Activated T-cell treated with anti-CD3 and anti-CD28 coated beads, Interleukin-2, amount 50 U/mL, for 72 hours (primary cell): ENCODE data around the gene ESYT2. TPM values are rescaled to one million over a fixed set of nuclear protein-coding genes. Genes with fewer than 3 reads are reported as not detected.
A peak's percentile ranks its signal among the peaks of the same experiment; 100 is the strongest.

Experiments
- ATAC-seq, 2 donors: fragments of 150-1000 bp; cut with Tn5 transposase; replicated peaks in 1 of 2; 2 replicates each; pipeline ENCODE4 v1.10.0; 2021; ENCODE audit warnings: moderate library complexity in 2 of 2, mild to moderate bottlenecking in 1 of 2
- DNase-seq, 2 donors: peaks; one replicate each; pipeline ENCODE4 v3.0.0; 2021 to 2022; ENCODE audit warnings: mixed read lengths in 1 of 2
- H3K27ac Mint-ChIP-seq: one replicate; pipeline ENCODE4 v1.8.0; 2022; ENCODE audit warnings: mild to moderate bottlenecking, moderate library complexity, mixed read lengths
- H3K27me3 Mint-ChIP-seq: one replicate; pipeline ENCODE4 v1.8.0; 2022; ENCODE audit warnings: low read depth, mixed read lengths
- H3K36me3 Mint-ChIP-seq, 2 donors: one replicate each; pipeline ENCODE4 v1.8.0; 2022; ENCODE audit warnings: mixed read lengths in 2 of 2, mild to moderate bottlenecking in 1 of 2; ENCODE audit not compliant: insufficient read depth in 2 of 2
- H3K4me1 Mint-ChIP-seq: one replicate; pipeline ENCODE4 v1.8.0; 2022; ENCODE audit warnings: low read depth, mixed read lengths
- H3K4me3 Mint-ChIP-seq, 2 donors: one replicate each; pipeline ENCODE4 v1.8.0; 2022; ENCODE audit warnings: mild to moderate bottlenecking in 2 of 2, mixed read lengths in 2 of 2, moderate library complexity in 2 of 2
- H3K9me3 Mint-ChIP-seq, 2 donors: one replicate each; pipeline ENCODE4 v1.8.0; 2022; ENCODE audit warnings: mixed read lengths in 2 of 2
- total RNA-seq, 2 donors: library from RNA; stranded (reverse); gene quantifications; one replicate each; pipeline ENCODE4 v1.2.3, GENCODE V29; 2022

Gene ESYT2
- total RNA-seq, 2 donors from 2014 or later: 68.6 to 68.8 TPM

- Mint-ChIP-seq H3K4me3 (no peak overlapping the region), H3K27ac (no peak overlapping the region), H3K4me1 (no peaks in the 10 kb centered on the region), H3K9me3 (no peaks in the 10 kb centered on the region), H3K36me3 (no peaks in the 10 kb centered on the region), H3K27me3 (no peaks in the 10 kb centered on the region)
- ATAC-seq (peak in 1 of 2 donors; percentile 15), DNase-seq (no peak)
Measured at GRCh38 chr7:158723714-158724385, 105.5 kb downstream of the ESYT2 start.

- Mint-ChIP-seq H3K9me3 (no peaks in the 10 kb centered on the region), H3K4me3 (no peak overlapping the region), H3K27ac (no peak overlapping the region), H3K27me3 (no peaks in the 10 kb centered on the region), H3K36me3 (no peaks in the 10 kb centered on the region), H3K4me1 (no peaks in the 10 kb centered on the region)
- no peak for DNase-seq
- ATAC-seq: peak in 1 of 2 donors; percentile 19
Measured at GRCh38 chr7:158723266-158723665, 106.0 kb downstream of the ESYT2 start.

- Mint-ChIP-seq H3K4me3 (no peak overlapping the region), H3K27ac (no peak overlapping the region), H3K27me3 (peaks cover 5% of the 10 kb centered on the region), H3K36me3 (no peaks in the 10 kb centered on the region), H3K4me1 (no peaks in the 10 kb centered on the region), H3K9me3 (no peaks in the 10 kb centered on the region)
- DNase-seq: no peak
- ATAC-seq: peak; percentile 14 to 25
Measured at GRCh38 chr7:158722574-158723237, 106.6 kb downstream of the ESYT2 start.

- H3K9me3 Mint-ChIP-seq: no peaks in the 10 kb centered on the region
- DNase-seq: no peak
- H3K4me1 Mint-ChIP-seq: no peaks in the 10 kb centered on the region
- ATAC-seq: no peak
- no peak overlapping the region for H3K4me3 Mint-ChIP-seq
- H3K36me3 Mint-ChIP-seq: no peaks in the 10 kb centered on the region
- peaks cover 12% of the 10 kb centered on the region for H3K27me3 Mint-ChIP-seq
- H3K27ac Mint-ChIP-seq: no peak overlapping the region
Measured at GRCh38 chr7:158720112-158720511, 109.2 kb downstream of the ESYT2 start.

GRCh38 chr7:158716802-158717201, 112.5 kb downstream of the ESYT2 start:
- H3K9me3 Mint-ChIP-seq: no peaks in the 10 kb centered on the region
- peaks cover 0 to 2% of the 10 kb centered on the region in 2 donors for H3K36me3 Mint-ChIP-seq
- H3K27me3 Mint-ChIP-seq: peaks cover 12% of the 10 kb centered on the region
- no peak overlapping the region for H3K4me3 Mint-ChIP-seq
- H3K27ac Mint-ChIP-seq: no peak overlapping the region
- no peak for DNase-seq
- peaks cover 5% of the 10 kb centered on the region for H3K4me1 Mint-ChIP-seq
- no peak for ATAC-seq

GRCh38 chr7:158710651-158711102, 118.6 kb downstream of the ESYT2 start:
- Mint-ChIP-seq H3K27ac (no peak overlapping the region), H3K9me3 (peaks cover 0 to 2% of the 10 kb centered on the region in 2 donors), H3K27me3 (no peaks in the 10 kb centered on the region), H3K4me1 (peaks cover 10% of the 10 kb centered on the region), H3K4me3 (no peak overlapping the region), H3K36me3 (peaks cover 1 to 2% of the 10 kb centered on the region in 2 donors)
- ATAC-seq: no peak
- no peak for DNase-seq

- H3K27me3 Mint-ChIP-seq: no peaks in the 10 kb centered on the region
- ATAC-seq: no peak
- DNase-seq: no peak
- no peak overlapping the region for H3K27ac Mint-ChIP-seq
- H3K4me3 Mint-ChIP-seq: no peak overlapping the region
- peaks cover 0 to 2% of the 10 kb centered on the region in 2 donors for H3K9me3 Mint-ChIP-seq
- H3K36me3 Mint-ChIP-seq: peaks cover 6% of the 10 kb centered on the region in 2 donors
- H3K4me1 Mint-ChIP-seq: peaks cover 26% of the 10 kb centered on the region
Measured at GRCh38 chr7:158707610-158708009, 121.7 kb downstream of the ESYT2 start.

GRCh38 chr7:158706710-158707590, 122.4 kb downstream of the ESYT2 start:
- ATAC-seq: no peak
- Mint-ChIP-seq H3K4me1 (peaks cover 28% of the 10 kb centered on the region), H3K36me3 (peaks cover 4 to 6% of the 10 kb centered on the region in 2 donors), H3K27ac (no peak overlapping the region), H3K27me3 (no peaks in the 10 kb centered on the region), H3K4me3 (peak overlapping the region; percentile 57 to 92), H3K9me3 (peaks cover 0 to 2% of the 10 kb centered on the region in 2 donors)
- no peak for DNase-seq

GRCh38 chr7:158706273-158706704, 123.0 kb downstream of the ESYT2 start:
- Mint-ChIP-seq H3K36me3 (peaks cover 6 to 11% of the 10 kb centered on the region in 2 donors), H3K4me1 (peaks cover 34% of the 10 kb centered on the region), H3K27ac (no peak overlapping the region), H3K27me3 (no peaks in the 10 kb centered on the region), H3K4me3 (peak overlapping the region; percentile 57 to 92), H3K9me3 (peaks cover 0 to 2% of the 10 kb centered on the region in 2 donors)
- DNase-seq: no peak
- ATAC-seq: no peak

- H3K4me3 Mint-ChIP-seq: peak overlapping the region; percentile 92 to 94
- peaks cover 41% of the 10 kb centered on the region for H3K4me1 Mint-ChIP-seq
- no peak for DNase-seq
- no peaks in the 10 kb centered on the region for H3K27me3 Mint-ChIP-seq
- peaks cover 0 to 2% of the 10 kb centered on the region in 2 donors for H3K9me3 Mint-ChIP-seq
- H3K27ac Mint-ChIP-seq: peak overlapping the region; percentile 9
- H3K36me3 Mint-ChIP-seq: peaks cover 11 to 20% of the 10 kb centered on the region in 2 donors
- ATAC-seq: no peak
Measured at GRCh38 chr7:158705234-158705850, 124.0 kb downstream of the ESYT2 start.

- Mint-ChIP-seq H3K4me1 (peaks cover 41% of the 10 kb centered on the region), H3K9me3 (peaks cover 0 to 2% of the 10 kb centered on the region in 2 donors), H3K4me3 (peak within 1 kb of the TSS; percentile 92 to 96), H3K27ac (peak within 1 kb of the TSS; percentile 86), H3K36me3 (peaks cover 11 to 20% of the 10 kb centered on the region in 2 donors), H3K27me3 (no peaks in the 10 kb centered on the region)
- DNase-seq (peak; percentile 98), ATAC-seq (peak; percentile 99)
Measured at GRCh38 chr7:158704524-158705233, 124.6 kb downstream of the ESYT2 start, which contains the start of gene NCAPG2. Gene NCAPG2, minus strand, starts transcription at chr7:158704804. Its CDS starts 2,905 bp downstream, at chr7:158701899.
